ENCODE measurements around the gene ASB7.

GRCh38 chr15:100615801-100616200 lies 13.4 kb downstream of the ASB7 start:
- no peak for TF ChIP-seq CTCF (conservative IDR thresholded peaks at IDR 0.05; ENCODE audit: low read depth in 2 of 2)
- no peak for TF ChIP-seq EZH2 (IDR thresholded peaks at IDR 0.05; ENCODE audit: low read depth, unreplicated experiment)
- no peak for TF ChIP-seq POLR2AphosphoS5 (IDR thresholded peaks at IDR 0.05; ENCODE audit: low read depth)
- TF ChIP-seq EZH2phosphoT487 (IDR thresholded peaks at IDR 0.05; ENCODE audit: unreplicated experiment): no peak
- TF ChIP-seq REST (IDR thresholded peaks at IDR 0.05; ENCODE audit: unreplicated experiment): no peak
- TF ChIP-seq ETS1 (IDR thresholded peaks at IDR 0.05): no peak

Data from GM23338 (cell line).